HG02938 (cell line): ENCODE results near the gene WNT2.

Experiments used
- ATAC-seq: cut with Tn5 transposase; IDR thresholded peaks from one replicate; pipeline ENCODE4 v1.9.1; 2021; ENCODE audit warnings: mild to moderate bottlenecking, moderate library complexity; ENCODE audit not compliant: unreplicated experiment

WNT2 gene

GRCh38 chr7:117322741-117323304 is at the start of gene WNT2:
WNT2 (minus strand) TSS chr7:117323058; CDS start chr7:117322989, 69 bp downstream.
- no peak for ATAC-seq

GRCh38 chr7:117372073-117372472 is 49.2 kb upstream of the WNT2 start:
- ATAC-seq = no peak

GRCh38 chr7:117364339-117365080 is 41.7 kb upstream of the WNT2 start:
- no peak for ATAC-seq

DNA sequence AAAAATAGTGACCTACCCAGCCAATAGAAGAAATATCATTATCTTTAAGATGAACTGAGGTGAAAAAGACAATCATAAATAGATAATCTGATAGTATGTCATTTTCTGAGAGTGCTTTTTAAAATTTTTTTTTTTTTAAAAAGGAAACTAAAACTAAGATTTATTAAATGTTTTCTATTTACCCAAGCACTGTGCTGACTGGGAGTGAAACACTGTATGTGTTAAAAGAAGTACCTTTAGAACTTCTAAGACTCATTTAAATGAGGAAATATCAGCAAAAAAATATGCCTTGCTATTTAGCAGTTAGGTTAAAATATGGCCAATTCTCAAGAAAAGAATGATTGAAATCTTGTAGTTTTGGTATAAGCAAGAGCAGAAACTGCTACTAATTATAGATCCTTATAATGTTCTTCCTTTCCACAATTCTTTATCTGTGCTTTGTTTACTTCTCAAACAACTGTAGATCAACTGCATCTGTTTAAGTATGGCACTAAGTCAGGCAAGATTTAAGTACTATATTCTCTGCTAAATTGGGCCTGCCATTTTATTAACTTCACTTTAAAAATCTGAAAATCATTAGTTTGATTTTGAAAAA is 39.5 kb upstream of the WNT2 start:
- no peak for ATAC-seq

- ATAC-seq = no peak
Observed at GRCh38 chr7:117350027-117350426, 27.2 kb upstream of the WNT2 start.

GRCh38 chr7:117349570-117349969 is 26.7 kb upstream of the WNT2 start:
- ATAC-seq = no peak

- ATAC-seq = peak; percentile 87
Observed at GRCh38 chr7:117347962-117348672, 25.3 kb upstream of the WNT2 start.

GRCh38 chr7:117347480-117347879 is 24.6 kb upstream of the WNT2 start:
- ATAC-seq = no peak

DNA sequence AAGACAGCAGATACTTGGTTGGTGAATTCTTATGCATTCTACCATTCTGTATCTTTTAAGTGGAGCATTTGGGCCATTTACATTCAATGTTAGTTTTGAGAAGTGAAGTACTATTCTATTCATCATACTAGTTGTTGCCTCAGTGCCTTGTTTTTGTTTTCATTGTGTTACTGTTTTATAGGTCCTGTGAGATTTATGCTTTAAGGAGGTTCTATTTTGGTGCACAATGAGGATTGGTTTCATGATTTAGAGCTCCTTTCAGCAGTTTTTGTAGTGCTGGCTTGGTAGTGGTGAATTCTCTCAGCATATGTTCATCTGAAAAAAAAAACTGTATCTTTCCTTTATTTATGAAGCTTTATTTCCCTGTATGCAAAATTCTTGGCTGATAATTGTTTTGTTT is 23.3 kb upstream of the WNT2 start:
- no peak for ATAC-seq

GRCh38 chr7:117338020-117338419 is 15.2 kb upstream of the WNT2 start:
- ATAC-seq = no peak

GRCh38 chr7:117333168-117333567 is 10.3 kb upstream of the WNT2 start:
- ATAC-seq = no peak

DNA sequence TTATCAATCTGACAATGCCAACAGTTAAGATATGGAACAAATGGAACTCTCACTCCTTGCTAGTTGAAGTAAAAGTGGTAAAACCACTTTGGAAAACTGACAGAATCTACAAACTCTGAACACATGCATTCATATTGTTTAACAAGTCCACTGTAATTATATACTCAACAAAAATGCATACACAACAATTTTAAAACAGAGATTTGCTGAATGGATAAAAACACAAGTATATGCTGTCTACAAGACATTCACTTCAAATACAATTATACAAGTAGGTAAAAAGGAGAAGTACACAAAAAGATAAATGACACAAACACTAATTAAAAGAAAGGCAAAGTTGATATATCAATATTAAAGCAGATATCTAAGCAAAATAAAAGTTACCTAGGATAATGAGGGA is 9.2 kb upstream of the WNT2 start:
- ATAC-seq = no peak

DNA sequence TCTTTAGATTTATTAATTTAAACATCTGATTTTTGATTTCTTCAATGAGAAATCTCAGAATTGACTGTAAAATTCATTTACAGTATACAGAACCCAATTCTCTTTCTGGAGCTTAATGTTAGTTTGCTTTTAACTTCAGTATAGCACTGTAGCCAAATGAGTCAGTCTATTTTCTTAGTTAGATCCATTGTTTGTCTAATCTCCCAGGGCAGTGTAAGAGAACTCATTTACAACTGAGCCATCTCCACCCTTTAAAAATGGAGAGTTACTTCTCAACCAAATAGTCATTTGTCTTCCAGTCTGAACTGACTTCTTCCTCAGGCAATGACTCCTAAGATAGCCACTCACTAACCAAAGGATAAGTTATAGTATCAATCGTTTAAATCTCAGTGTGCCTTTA is 3.0 kb upstream of the WNT2 start:
- no peak for ATAC-seq

GRCh38 chr7:117324960-117325359 is 2.1 kb upstream of the WNT2 start:
- ATAC-seq = no peak

GRCh38 chr7:117323851-117324711 is 1.2 kb upstream of the WNT2 start:
- ATAC-seq = no peak

DNA sequence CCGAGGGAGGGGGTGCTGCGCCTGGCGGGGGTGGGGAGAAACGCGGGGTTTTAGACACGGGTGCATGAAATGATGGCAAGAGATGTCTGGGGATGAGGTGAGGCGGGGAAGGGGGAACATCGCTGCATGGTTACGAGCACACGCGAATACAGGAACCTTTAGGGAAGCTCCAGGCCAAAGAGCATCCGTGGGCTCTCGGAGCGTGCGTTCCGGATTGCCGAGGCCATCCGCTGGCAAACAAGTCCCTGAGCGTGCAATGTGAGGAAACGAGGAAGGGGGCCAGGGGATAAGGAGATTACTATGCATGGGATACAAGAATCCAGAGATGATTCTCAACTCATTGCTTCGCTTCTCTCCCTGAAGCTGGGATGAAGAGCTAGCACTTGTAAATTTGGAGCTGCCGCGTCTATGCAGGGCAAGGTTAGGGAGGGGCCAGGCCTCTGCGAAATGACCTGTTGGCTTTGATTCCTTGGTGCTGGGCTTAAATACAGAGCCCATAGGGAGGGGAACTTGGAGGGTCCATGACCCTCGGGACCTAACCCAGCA is 520 bp upstream of the WNT2 start:
- ATAC-seq = no peak

- no peak for ATAC-seq
Observed at GRCh38 chr7:117320523-117320922, 2.3 kb downstream of the WNT2 start.

DNA sequence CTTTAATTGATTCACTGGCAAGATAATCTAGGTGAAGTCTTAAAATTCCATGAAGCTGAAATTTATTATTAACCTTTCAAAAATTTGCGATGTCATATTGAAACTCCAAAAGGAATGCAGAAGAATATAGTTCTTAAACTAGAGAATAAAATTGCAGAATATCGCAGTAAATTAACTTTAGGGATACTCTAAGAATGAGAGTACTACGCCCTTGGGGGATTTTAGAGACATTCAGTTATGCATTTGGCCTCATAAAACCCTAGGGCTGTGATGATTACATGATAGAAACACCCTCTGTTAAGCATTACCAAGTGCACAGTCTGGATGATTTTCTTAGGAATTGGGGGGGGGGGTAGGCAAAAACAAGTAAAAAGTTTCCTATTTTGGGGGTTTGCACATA is 3.7 kb downstream of the WNT2 start:
- ATAC-seq = no peak

DNA sequence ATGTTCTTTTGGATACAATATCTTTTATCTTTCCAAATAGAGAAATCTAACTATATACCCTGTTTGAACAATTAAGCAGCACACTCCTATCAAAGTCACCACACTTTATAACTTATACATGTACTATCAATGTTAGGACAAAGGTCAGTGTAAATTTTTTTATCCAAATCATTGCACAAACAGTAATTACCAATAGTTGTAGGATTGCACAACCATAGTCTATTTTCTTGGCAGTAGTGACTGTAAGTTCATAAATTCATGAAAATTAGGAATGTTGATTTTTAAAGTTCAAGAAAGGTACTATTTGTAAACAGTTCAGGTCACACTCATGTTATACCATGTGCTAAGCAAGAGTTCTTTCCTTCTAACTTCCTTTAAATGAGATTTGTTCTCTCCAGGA is 9.3 kb downstream of the WNT2 start:
- ATAC-seq = no peak
